ENCODE data around the gene ZBTB22.

The ZBTB22 gene

DNA sequence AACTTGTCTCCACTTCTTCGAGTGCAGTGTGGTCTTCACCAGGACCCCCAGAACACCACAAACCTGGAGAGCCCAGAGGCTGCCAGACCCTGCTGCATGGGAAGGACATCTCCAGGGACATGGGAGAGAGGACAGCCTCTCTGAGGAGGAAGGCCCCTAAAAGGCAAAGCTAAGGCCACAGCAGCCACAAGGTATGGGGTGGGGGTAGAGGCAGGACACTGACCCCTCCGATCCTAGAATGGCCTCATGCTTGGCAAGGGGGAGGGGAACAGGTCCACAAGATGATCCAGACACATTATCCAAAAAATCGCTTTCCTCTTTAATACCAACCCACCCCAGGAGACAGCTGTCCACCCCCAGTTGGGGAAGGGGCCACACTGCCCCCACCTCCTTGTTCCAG, 38.7 kb downstream of the ZBTB22 start:
- Histone ChIP-seq H3K4me2 (ENCODE audit: low read depth, low read length, poor library complexity, severe bottlenecking) (no peak overlapping the region), H3K4me3 (ENCODE audit: insufficient read depth, low read length, poor library complexity, severe bottlenecking) (no peak overlapping the region), H4K20me1 (ENCODE audit: low read depth, low read length) (peaks cover 9% of the 10 kb centered on the region; the same call in 1 of the 2 replicates), H3K9me3 (ENCODE audit: insufficient read depth, low read length) (no peaks in the 10 kb centered on the region), H2AFZ (ENCODE audit: low read depth, low read length, severe bottlenecking) (no peak overlapping the region), H3F3A (ENCODE audit: insufficient read depth) (peaks cover 68% of the 10 kb centered on the region), H3K9me2 (replicated peaks; ENCODE audit: insufficient read depth, low read length) (no peaks in the 10 kb centered on the region), H3K27me3 (ENCODE audit: low read length) (no peaks in the 10 kb centered on the region), H3K9ac (ENCODE audit: low read length) (no peak overlapping the region), H3K27ac (ENCODE audit: low read depth, low read length) (peak overlapping the region; percentile 90; the same call in 1 of the 2 replicates), H3K36me3 (ENCODE audit: low read length) (peaks cover 16% of the 10 kb centered on the region), H3K79me2 (ENCODE audit: insufficient read depth, low read length) (peaks cover 18% of the 10 kb centered on the region)
- TF ChIP-seq EZH2phosphoT487 (conservative IDR thresholded peaks at IDR 0.05; ENCODE audit: low read length) = no peak
- TF ChIP-seq, protein P1, sequence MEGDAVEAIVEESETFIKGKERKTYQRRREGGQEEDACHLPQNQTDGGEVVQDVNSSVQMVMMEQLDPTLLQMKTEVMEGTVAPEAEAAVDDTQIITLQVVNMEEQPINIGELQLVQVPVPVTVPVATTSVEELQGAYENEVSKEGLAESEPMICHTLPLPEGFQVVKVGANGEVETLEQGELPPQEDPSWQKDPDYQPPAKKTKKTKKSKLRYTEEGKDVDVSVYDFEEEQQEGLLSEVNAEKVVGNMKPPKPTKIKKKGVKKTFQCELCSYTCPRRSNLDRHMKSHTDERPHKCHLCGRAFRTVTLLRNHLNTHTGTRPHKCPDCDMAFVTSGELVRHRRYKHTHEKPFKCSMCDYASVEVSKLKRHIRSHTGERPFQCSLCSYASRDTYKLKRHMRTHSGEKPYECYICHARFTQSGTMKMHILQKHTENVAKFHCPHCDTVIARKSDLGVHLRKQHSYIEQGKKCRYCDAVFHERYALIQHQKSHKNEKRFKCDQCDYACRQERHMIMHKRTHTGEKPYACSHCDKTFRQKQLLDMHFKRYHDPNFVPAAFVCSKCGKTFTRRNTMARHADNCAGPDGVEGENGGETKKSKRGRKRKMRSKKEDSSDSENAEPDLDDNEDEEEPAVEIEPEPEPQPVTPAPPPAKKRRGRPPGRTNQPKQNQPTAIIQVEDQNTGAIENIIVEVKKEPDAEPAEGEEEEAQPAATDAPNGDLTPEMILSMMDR (IDR thresholded peaks at IDR 0.05; ENCODE audit: insufficient read depth, low read length, poor library complexity, severe bottlenecking) = no peak

DNA sequence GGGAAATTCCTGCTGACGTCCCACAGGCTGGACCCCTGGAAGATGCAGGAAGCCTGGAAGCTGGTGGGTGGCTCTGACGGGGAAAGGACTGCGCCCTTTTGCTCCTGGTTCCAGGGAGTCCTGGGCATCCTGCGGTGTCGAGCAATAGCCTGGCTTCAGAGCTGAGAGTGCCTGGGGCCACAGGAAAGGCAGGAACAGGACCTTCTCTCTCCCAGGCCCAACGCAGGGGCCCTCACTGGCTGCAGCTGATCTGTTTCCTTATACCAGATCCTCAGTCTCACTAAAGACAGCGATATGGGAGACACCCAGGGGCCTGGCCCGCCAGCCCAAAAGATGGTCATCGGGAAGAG, 39.2 kb downstream of the ZBTB22 start:
- Histone ChIP-seq H3K4me3 (ENCODE audit: insufficient read depth, low read length, poor library complexity, severe bottlenecking) (no peak overlapping the region), H3K4me2 (ENCODE audit: low read depth, low read length, poor library complexity, severe bottlenecking) (peak overlapping the region; percentile 88), H3K9ac (ENCODE audit: low read length) (0 out of 2 replicates have a peak overlapping the region, but pooled peaks have one; percentile 75), H3K27ac (ENCODE audit: low read depth, low read length) (peak overlapping the region; percentile 90), H3K9me3 (ENCODE audit: insufficient read depth, low read length) (no peaks in the 10 kb centered on the region), H3K79me2 (ENCODE audit: insufficient read depth, low read length) (peaks cover 22% of the 10 kb centered on the region), H2AFZ (ENCODE audit: low read depth, low read length, severe bottlenecking) (no peak overlapping the region), H4K20me1 (ENCODE audit: low read depth, low read length) (peaks cover 13% of the 10 kb centered on the region), H3K9me2 (replicated peaks; ENCODE audit: insufficient read depth, low read length) (no peaks in the 10 kb centered on the region), H3F3A (ENCODE audit: insufficient read depth) (peaks cover 73% of the 10 kb centered on the region), H3K27me3 (ENCODE audit: low read length) (no peaks in the 10 kb centered on the region), H3K36me3 (ENCODE audit: low read length) (peaks cover 21% of the 10 kb centered on the region)
- TF ChIP-seq, protein P1 (IDR thresholded peaks at IDR 0.05; ENCODE audit: insufficient read depth, low read length, poor library complexity, severe bottlenecking) = no peak
- no peak for TF ChIP-seq EZH2phosphoT487 (conservative IDR thresholded peaks at IDR 0.05; ENCODE audit: low read length)

DNA sequence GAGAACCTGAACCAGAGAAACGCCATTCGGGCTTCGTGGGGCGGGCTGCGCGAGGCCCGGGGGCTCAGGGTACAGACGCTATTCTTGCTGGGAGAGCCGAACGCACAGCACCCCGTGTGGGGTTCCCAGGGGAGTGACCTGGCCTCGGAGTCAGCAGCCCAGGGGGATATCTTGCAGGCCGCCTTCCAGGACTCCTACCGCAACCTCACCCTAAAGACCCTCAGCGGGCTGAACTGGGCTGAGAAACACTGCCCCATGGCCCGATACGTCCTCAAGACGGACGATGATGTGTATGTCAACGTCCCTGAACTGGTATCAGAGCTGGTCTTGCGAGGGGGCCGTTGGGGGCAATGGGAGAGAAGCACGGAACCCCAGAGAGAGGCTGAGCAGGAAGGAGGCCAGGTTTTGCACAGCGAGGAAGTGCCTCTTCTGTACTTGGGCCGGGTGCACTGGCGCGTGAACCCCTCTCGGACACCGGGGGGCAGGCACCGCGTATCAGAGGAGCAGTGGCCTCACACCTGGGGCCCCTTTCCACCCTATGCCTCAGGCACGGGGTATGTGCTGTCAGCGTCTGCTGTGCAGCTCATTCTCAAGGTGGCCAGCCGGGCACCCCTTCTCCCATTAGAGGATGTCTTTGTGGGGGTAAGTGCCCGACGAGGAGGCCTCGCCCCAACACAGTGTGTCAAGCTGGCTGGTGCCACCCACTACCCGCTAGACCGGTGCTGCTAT, 39.7 kb downstream of the ZBTB22 start:
- Histone ChIP-seq H3K9me3 (ENCODE audit: insufficient read depth, low read length) (no peaks in the 10 kb centered on the region), H3K9me2 (replicated peaks; ENCODE audit: insufficient read depth, low read length) (no peaks in the 10 kb centered on the region), H3K4me2 (ENCODE audit: low read depth, low read length, poor library complexity, severe bottlenecking) (peak overlapping the region; percentile 88), H4K20me1 (ENCODE audit: low read depth, low read length) (peaks cover 16% of the 10 kb centered on the region), H3K36me3 (ENCODE audit: low read length) (peaks cover 26% of the 10 kb centered on the region), H3K4me3 (ENCODE audit: insufficient read depth, low read length, poor library complexity, severe bottlenecking) (peak overlapping the region; percentile 76), H3K27ac (ENCODE audit: low read depth, low read length) (peak overlapping the region; percentile 90), H3K27me3 (ENCODE audit: low read length) (no peaks in the 10 kb centered on the region), H2AFZ (ENCODE audit: low read depth, low read length, severe bottlenecking) (peak overlapping the region; percentile 3), H3F3A (ENCODE audit: insufficient read depth) (peaks cover 78% of the 10 kb centered on the region), H3K9ac (ENCODE audit: low read length) (peak overlapping the region; percentile 75), H3K79me2 (ENCODE audit: insufficient read depth, low read length) (peaks cover 28% of the 10 kb centered on the region)
- TF ChIP-seq EZH2phosphoT487 (conservative IDR thresholded peaks at IDR 0.05; ENCODE audit: low read length) = no peak
- TF ChIP-seq, protein P1 (IDR thresholded peaks at IDR 0.05; ENCODE audit: insufficient read depth, low read length, poor library complexity, severe bottlenecking) = no peak

Data from SU-DHL-6 (cell line).